GM23338 (cell line): ENCODE data around the gene PUS7.

ENCODE experiments used
- CREB1 ChIP-seq: fragments of 250-450 bp; sonication (Bioruptor Pico); IDR thresholded peaks from 2 replicates; pipeline ENCODE4 v1.5.0; 2020; ENCODE audit warnings: low read depth, mild to moderate bottlenecking, moderate library complexity
- POLR2AphosphoS5 ChIP-seq: IDR thresholded peaks from 2 replicates; pipeline ENCODE4 v1.6.1; 2016; ENCODE audit warnings: antibody characterized with exemption, low read depth
- REST ChIP-seq: IDR thresholded peaks from one replicate; pipeline ENCODE4 v1.6.1; 2018; ENCODE audit warnings: antibody characterized with exemption; ENCODE audit not compliant: unreplicated experiment
- STAT1 ChIP-seq: IDR thresholded peaks from one replicate; pipeline ENCODE4 v1.6.1; 2016; ENCODE audit warnings: antibody characterized with exemption; ENCODE audit not compliant: unreplicated experiment
- TF ChIP-seq, protein P1 (sequence below), 2 experiments: fragments of 200-600 bp in 1 of 2; sonication (generic) in 1 of 2; conservative IDR thresholded peaks; 2 replicates each; pipeline versions ENCODE4 v1.5.1 to v1.6.1; 2016 to 2017; ENCODE audit warnings: antibody characterized with exemption in 2 of 2, low read depth in 2 of 2, mild to moderate bottlenecking in 2 of 2, moderate library complexity in 1 of 2

DNA sequence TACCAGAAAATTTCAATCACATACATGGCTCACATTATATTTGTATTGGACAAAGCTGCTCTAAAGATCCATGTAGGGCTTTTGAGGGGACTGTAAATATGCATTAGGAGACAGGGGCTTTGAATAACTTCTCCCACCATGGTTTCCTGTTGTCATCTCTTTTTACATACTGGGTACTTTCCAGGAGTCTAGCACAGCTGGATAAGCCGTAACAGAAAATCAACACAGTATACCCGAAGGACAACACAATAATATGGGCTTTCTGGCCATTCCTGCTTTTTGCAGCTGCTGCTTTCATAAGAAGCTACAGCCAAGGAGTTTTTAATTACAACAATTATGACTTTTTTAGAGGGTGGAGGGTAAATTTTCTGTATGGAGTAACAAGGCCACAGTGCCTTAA, 70.0 kb downstream of the PUS7 start:
- TF ChIP-seq, protein P1, sequence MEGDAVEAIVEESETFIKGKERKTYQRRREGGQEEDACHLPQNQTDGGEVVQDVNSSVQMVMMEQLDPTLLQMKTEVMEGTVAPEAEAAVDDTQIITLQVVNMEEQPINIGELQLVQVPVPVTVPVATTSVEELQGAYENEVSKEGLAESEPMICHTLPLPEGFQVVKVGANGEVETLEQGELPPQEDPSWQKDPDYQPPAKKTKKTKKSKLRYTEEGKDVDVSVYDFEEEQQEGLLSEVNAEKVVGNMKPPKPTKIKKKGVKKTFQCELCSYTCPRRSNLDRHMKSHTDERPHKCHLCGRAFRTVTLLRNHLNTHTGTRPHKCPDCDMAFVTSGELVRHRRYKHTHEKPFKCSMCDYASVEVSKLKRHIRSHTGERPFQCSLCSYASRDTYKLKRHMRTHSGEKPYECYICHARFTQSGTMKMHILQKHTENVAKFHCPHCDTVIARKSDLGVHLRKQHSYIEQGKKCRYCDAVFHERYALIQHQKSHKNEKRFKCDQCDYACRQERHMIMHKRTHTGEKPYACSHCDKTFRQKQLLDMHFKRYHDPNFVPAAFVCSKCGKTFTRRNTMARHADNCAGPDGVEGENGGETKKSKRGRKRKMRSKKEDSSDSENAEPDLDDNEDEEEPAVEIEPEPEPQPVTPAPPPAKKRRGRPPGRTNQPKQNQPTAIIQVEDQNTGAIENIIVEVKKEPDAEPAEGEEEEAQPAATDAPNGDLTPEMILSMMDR (conservative IDR thresholded peaks at IDR 0.05; ENCODE audit: low read depth in 2 of 2) = no peak
- no peak for TF ChIP-seq POLR2AphosphoS5
- no peak for TF ChIP-seq STAT1
- no peak for TF ChIP-seq CREB1 (CRISPR knock-in tag)
- no peak for TF ChIP-seq REST
